ENCODE data around the gene APOO.

APOO gene

DNA sequence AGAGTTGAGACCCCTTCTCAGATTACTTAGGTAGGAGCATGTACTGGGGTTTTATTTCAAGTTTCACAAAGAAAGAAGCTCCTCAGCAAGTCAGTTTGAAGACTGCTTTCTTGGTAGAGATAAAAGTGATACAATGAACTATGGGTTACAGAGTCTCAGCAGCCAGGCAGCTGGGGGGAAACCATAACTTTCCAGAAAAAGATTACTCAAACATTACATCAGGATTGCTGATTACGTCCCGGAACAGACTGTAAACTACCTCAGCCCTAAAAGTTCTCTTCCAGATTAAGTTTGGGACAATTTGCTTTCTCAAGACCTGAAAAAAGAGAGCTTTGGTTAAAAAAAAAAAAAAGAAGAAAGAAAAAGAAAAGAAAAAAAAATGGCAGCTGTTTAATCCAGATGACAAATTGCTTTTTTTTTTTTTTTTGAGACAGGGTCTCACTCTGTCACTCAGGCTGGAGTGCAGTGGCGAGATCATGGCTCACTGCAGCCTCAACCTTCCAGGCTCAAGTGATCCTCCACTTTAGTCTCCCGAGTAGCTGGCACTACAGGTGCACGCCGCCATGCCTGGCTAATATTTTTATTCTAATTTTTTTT is 108.2 kb downstream of the APOO start:
- in situ Hi-C loops (cut with HindIII; ENCODE audit: low sequenced_read_pairs): no loop called here
- DNase-seq (ENCODE audit: low read depth): no peak
- TF ChIP-seq, protein P1, sequence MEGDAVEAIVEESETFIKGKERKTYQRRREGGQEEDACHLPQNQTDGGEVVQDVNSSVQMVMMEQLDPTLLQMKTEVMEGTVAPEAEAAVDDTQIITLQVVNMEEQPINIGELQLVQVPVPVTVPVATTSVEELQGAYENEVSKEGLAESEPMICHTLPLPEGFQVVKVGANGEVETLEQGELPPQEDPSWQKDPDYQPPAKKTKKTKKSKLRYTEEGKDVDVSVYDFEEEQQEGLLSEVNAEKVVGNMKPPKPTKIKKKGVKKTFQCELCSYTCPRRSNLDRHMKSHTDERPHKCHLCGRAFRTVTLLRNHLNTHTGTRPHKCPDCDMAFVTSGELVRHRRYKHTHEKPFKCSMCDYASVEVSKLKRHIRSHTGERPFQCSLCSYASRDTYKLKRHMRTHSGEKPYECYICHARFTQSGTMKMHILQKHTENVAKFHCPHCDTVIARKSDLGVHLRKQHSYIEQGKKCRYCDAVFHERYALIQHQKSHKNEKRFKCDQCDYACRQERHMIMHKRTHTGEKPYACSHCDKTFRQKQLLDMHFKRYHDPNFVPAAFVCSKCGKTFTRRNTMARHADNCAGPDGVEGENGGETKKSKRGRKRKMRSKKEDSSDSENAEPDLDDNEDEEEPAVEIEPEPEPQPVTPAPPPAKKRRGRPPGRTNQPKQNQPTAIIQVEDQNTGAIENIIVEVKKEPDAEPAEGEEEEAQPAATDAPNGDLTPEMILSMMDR (IDR thresholded peaks at IDR 0.05; ENCODE audit: low read depth, low read length, missing control alignments): no peak
- no peak overlapping the region for H3K4me3 ChIP-seq (ENCODE audit: low read depth, low read length)

DNA sequence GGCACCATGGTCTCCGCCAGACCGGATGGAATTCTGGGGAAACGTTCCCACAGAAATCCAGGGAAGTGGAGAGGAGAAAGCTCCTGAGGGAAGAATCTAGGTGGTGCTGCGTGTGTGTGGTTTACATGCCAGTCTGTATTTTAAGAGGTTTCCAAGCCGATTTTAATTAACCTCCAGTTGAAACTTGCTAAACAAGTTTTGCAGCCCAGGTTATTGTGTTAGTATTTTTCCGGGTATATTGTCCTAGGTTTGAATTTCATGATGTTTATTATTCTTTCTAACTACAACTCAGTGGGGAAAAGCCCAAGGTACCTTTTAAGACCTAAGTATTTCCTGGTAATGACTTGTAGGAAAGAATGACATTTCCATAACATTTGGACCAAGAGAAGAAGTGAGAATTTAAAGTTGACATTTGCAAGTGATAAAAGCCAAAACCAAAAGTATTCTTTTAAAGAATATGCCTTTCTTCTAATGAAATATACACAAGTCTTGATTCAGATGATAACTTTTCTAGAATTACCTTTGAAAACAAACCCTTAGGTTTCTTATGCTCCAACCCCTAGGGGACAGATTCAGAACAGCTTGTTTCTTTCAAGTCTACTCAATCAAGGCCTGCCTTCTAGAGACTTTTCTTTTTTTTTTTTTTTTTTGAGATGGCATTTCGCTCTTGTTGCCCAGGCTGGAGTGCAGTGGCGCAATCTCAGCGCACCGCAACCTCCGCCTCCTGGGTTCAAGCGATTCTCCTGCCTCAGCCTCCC is 110.2 kb downstream of the APOO start:
- TF ChIP-seq, protein P1 (IDR thresholded peaks at IDR 0.05; ENCODE audit: low read depth, low read length, missing control alignments): no peak
- no peak overlapping the region for H3K4me3 ChIP-seq (ENCODE audit: low read depth, low read length)
- DNase-seq (ENCODE audit: low read depth): no peak
- in situ Hi-C loops (cut with HindIII; ENCODE audit: low sequenced_read_pairs): no loop called here

DNA sequence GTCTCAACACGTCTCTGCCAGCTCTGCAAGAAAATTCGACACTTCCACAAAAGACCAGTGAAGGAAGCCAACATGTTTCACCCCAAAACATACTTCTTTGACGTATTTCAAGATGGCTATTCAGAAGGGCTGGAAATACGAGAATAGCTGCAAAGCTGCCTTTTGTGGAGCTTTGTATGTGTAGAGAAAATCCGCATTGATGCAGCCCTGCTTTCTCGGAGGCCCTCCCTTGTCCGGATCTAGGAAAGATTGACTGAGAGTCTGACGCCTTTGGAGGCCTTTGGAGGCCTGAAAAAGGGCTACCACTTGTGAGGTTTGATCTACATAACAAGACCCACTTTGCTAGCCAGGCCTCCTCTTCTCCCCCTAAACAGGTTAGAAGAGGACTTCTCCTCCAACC is 112.5 kb downstream of the APOO start:
- TF ChIP-seq, protein P1 (IDR thresholded peaks at IDR 0.05; ENCODE audit: low read depth, low read length, missing control alignments): no peak
- in situ Hi-C loops (cut with HindIII; ENCODE audit: low sequenced_read_pairs): no loop called here
- DNase-seq (ENCODE audit: low read depth): no peak
- no peak overlapping the region for H3K4me3 ChIP-seq (ENCODE audit: low read depth, low read length)

DNA sequence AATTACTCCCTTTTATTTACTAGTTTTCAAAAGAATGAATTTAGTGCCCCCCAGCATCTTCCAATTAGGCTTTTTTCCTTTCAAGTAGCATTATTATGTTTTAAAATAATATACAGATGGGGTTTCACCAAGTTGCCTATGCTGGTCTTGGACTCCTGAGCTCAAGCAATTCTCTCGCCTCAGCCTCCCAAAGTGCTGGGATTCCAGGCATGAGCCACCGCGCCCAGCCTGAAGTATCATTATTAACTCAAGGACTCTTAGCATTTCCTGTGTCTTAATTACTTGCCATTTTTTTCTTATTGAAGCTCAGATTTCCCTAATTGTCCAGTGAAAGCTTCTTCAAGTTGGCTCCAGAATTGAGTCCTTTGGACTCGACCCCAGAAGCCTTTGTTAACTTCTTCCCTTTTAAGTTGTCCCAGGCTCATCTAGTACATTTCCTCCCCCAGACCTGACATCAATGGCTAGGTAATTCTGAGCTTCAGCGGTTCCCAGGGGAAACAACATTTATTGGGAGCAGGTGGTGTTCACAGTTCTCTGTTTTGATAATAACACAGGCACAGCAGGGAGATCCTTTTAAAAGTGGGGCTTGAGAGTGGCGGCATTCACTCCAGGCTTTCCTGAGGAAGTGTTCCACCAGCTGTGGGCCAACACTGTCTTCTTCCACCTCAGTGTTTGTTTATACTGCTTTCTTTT is 114.7 kb downstream of the APOO start:
- in situ Hi-C loops (cut with HindIII; ENCODE audit: low sequenced_read_pairs): no loop called here
- TF ChIP-seq, protein P1 (IDR thresholded peaks at IDR 0.05; ENCODE audit: low read depth, low read length, missing control alignments): no peak
- H3K4me3 ChIP-seq (ENCODE audit: low read depth, low read length): no peak overlapping the region
- no peak for DNase-seq (ENCODE audit: low read depth)

DNA sequence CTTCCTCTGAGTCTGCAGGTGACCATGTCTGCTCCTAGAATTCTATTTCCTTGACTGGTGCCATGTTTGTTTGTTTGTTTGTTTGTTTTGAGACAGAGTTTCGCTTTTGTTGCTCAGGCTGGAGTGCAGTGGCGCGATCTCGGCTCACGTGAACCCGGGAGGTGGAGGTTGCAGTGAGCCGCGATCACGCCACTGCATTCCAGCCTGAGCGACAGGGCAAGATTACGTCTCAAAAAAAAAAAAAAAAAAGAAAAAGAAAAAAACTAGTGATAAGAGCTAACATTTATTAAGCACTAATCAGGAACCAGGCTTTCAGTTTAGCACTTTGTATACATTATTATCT is 117.6 kb downstream of the APOO start:
- no peak for DNase-seq (ENCODE audit: low read depth)
- in situ Hi-C loops (cut with HindIII; ENCODE audit: low sequenced_read_pairs): no loop called here
- TF ChIP-seq, protein P1 (IDR thresholded peaks at IDR 0.05; ENCODE audit: low read depth, low read length, missing control alignments): no peak
- H3K4me3 ChIP-seq (ENCODE audit: low read depth, low read length): no peak overlapping the region

DNA sequence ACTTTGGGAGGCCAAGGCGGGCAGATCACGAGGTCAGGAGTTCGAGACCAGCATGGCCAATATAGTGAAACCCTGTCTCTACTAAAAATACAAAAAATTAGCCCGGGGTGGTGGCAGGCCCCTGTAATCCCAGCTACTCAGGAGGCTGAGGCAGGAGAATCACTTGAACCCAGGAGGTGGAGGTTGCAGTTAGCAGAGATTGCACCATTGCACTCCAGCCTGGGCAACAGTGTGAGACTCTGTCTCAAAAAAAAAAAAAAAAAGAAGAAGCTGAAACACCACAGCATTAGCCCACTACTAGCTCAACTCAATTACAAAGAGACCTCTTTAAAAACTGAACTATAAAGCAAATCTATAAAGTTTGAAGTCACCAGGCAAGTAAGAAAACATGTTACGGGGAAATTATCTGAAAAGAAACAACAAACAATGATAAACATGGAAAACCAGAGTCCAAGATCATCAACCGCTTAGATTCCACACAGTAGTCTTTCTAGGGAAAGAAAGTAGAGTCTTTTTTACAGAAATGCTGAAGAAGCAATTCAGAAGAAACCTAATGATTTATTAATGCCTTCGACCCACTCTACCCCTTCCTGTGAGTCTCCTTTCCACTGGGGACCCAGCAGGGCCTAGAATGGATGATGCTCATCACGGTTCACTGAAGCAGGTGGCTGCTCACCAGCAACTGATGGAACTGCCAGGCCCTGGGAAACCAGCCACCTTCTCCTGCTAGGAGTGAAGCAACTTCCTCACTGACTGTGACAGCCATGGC is 118.2 kb downstream of the APOO start:
- in situ Hi-C loops (cut with HindIII; ENCODE audit: low sequenced_read_pairs): no loop called here
- TF ChIP-seq, protein P1 (IDR thresholded peaks at IDR 0.05; ENCODE audit: low read depth, low read length, missing control alignments): no peak
- no peak for DNase-seq (ENCODE audit: low read depth)
- no peak overlapping the region for H3K4me3 ChIP-seq (ENCODE audit: low read depth, low read length)
